ENCODE data around the gene MCTP2.

DNA sequence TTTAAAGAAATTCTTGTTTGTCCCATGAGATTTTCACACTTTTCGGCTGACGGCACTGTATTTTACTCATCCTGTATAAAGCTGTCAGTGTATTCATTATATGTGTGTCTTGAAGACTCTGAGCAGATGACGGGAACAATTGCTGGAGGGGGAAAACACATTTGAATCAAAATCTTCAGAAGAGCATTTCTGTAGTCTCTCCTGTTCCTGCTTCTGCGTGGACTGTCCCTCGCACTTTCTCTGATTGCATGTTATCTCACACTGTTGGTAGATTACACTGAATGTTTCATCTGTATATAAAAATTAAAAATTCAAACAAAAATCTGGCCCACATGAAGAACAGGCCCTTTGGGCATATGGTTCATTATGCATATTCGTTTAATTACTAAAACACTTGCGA, 184.9 kb downstream of the MCTP2 start:
- TF ChIP-seq, protein P1, sequence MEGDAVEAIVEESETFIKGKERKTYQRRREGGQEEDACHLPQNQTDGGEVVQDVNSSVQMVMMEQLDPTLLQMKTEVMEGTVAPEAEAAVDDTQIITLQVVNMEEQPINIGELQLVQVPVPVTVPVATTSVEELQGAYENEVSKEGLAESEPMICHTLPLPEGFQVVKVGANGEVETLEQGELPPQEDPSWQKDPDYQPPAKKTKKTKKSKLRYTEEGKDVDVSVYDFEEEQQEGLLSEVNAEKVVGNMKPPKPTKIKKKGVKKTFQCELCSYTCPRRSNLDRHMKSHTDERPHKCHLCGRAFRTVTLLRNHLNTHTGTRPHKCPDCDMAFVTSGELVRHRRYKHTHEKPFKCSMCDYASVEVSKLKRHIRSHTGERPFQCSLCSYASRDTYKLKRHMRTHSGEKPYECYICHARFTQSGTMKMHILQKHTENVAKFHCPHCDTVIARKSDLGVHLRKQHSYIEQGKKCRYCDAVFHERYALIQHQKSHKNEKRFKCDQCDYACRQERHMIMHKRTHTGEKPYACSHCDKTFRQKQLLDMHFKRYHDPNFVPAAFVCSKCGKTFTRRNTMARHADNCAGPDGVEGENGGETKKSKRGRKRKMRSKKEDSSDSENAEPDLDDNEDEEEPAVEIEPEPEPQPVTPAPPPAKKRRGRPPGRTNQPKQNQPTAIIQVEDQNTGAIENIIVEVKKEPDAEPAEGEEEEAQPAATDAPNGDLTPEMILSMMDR (tag by site-specific recombination; IDR thresholded peaks at IDR 0.05): no peak
- TF ChIP-seq HOXD13 (CRISPR knock-in tag; IDR thresholded peaks at IDR 0.05; ENCODE audit: borderline replicate concordance): no peak
- TF ChIP-seq ZNF555 (tag by site-specific recombination; conservative IDR thresholded peaks at IDR 0.05): no peak
- TF ChIP-seq, protein P2, sequence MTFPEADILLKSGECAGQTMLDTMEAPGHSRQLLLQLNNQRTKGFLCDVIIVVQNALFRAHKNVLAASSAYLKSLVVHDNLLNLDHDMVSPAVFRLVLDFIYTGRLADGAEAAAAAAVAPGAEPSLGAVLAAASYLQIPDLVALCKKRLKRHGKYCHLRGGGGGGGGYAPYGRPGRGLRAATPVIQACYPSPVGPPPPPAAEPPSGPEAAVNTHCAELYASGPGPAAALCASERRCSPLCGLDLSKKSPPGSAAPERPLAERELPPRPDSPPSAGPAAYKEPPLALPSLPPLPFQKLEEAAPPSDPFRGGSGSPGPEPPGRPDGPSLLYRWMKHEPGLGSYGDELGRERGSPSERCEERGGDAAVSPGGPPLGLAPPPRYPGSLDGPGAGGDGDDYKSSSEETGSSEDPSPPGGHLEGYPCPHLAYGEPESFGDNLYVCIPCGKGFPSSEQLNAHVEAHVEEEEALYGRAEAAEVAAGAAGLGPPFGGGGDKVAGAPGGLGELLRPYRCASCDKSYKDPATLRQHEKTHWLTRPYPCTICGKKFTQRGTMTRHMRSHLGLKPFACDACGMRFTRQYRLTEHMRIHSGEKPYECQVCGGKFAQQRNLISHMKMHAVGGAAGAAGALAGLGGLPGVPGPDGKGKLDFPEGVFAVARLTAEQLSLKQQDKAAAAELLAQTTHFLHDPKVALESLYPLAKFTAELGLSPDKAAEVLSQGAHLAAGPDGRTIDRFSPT (tag by site-specific recombination; IDR thresholded peaks at IDR 0.05): no peak
- no peak for TF ChIP-seq ZNF416 (tag by site-specific recombination; IDR thresholded peaks at IDR 0.05)
- no peak for TF ChIP-seq REPIN1 (tag by site-specific recombination; IDR thresholded peaks at IDR 0.05; ENCODE audit: low read depth)
- no peak for TF ChIP-seq ZNF792 (tag by site-specific recombination; IDR thresholded peaks at IDR 0.05)
- no peak for TF ChIP-seq ZNF138 (tag by site-specific recombination; IDR thresholded peaks at IDR 0.05; ENCODE audit: borderline replicate concordance)
- no peak for TF ChIP-seq GLI2 (tag by site-specific recombination; IDR thresholded peaks at IDR 0.05; ENCODE audit: borderline replicate concordance, low read depth)
